Naive thymus-derived CD8-positive, alpha-beta T cell (primary cell): ENCODE measurements around the gene B4GALNT3. TPM values are rescaled to one million over a fixed set of nuclear protein-coding genes. Genes with fewer than 3 reads are reported as not detected.
A peak's percentile ranks its signal among the peaks of the same experiment; 100 is the strongest.

Experiments used
- ATAC-seq, 2 donors: fragments of 150-1000 bp; cut with Tn5 transposase in 1 of 2; sonication (Bioruptor Pico), chemical (Tn5 transposase) in 1 of 2; 1 replicate in 1 of 2; 2 replicates in 1 of 2; pipeline ENCODE4 v1.10.0; 2021; ENCODE audit warnings: mild to moderate bottlenecking in 2 of 2, moderate library complexity in 2 of 2
- POLR2A ChIA-PET: fragments of 350-600 bp; sonication (Branson Sonifier 250); formaldehyde crosslinking; loops from one replicate; lab custom pipeline; 2021; ENCODE audit warnings: antibody characterized with exemption; lab: Charles Lee
- DNase-seq, 10 donors: peaks; one replicate each; pipeline versions ENCODE4 v3.0.0 to v3.0.0-alpha.2; 2020 to 2022
- H3K27ac Mint-ChIP-seq, 10 donors: one replicate each; pipeline ENCODE4 v1.8.0; 2020 to 2022; ENCODE audit warnings: mild to moderate bottlenecking in 10 of 10, mixed read lengths in 10 of 10, moderate library complexity in 4 of 10, inconsistent platforms in 1 of 10
- H3K27me3 Mint-ChIP-seq, 5 donors: one replicate each; pipeline ENCODE4 v1.8.0; 2021 to 2022; ENCODE audit warnings: mixed read lengths in 5 of 5
- H3K36me3 Mint-ChIP-seq, 3 donors: one replicate each; pipeline ENCODE4 v1.8.0; 2020 to 2022; ENCODE audit warnings: mixed read lengths in 3 of 3, mild to moderate bottlenecking in 2 of 3, inconsistent platforms in 1 of 3
- H3K4me1 Mint-ChIP-seq, 4 donors: one replicate each; pipeline ENCODE4 v1.8.0; 2021 to 2022; ENCODE audit warnings: mixed read lengths in 4 of 4
- H3K4me3 Mint-ChIP-seq, 10 donors: one replicate each; pipeline ENCODE4 v1.8.0; 2020 to 2022; ENCODE audit warnings: mild to moderate bottlenecking in 10 of 10, mixed read lengths in 10 of 10, moderate library complexity in 6 of 10, inconsistent platforms in 1 of 10
- H3K9me3 Mint-ChIP-seq, 9 donors: one replicate each; pipeline ENCODE4 v1.8.0; 2020 to 2022; ENCODE audit warnings: mixed read lengths in 9 of 9, mild to moderate bottlenecking in 3 of 9, inconsistent platforms in 1 of 9, moderate library complexity in 1 of 9
- polyA plus RNA-seq, 3 donors: library from polyadenylated mRNA; unstranded; fragments of 300-500 nt; fragmentation: Illumina TruSeq; gene quantifications; one replicate each; pipeline ENCODE4 v1.2.3, GENCODE V29; 2021
- total RNA-seq, 8 experiments: library from RNA in 2 of 8; stranded (reverse) in 2 of 8; gene quantifications; one replicate each; pipeline ENCODE4 v1.2.3 and lab custom pipeline; 2021 to 2026

The B4GALNT3 gene
- total and polyA plus RNA-seq, 5 experiments from 2014 or later, result 0.14 to 1.8 (median 0.40) TPM

- POLR2A ChIA-PET, result interaction anchor here (0.7 kb wide), 1 partner anchor 473 kb away, joined by 6 read pairs; no protein-coding TSS in a partner anchor
- H3K4me1 Mint-ChIP-seq, result no peaks in the 10 kb centered on the region
- H3K27ac Mint-ChIP-seq, result no peak overlapping the region
Measured at GRCh38 chr12:522692-523378, 63.1 kb downstream of the B4GALNT3 start.

GRCh38 chr12:524167-524951, 64.6 kb downstream of the B4GALNT3 start:
- no peaks in the 10 kb centered on the region for H3K36me3 Mint-ChIP-seq
- ATAC-seq, result no peak
- POLR2A ChIA-PET, result interaction anchor here (0.6 kb wide), 1 partner anchor 108 kb away, joined by 4 read pairs; no protein-coding TSS in a partner anchor
- no peak overlapping the region for H3K4me3 Mint-ChIP-seq
- no peak overlapping the region for H3K27ac Mint-ChIP-seq
- peaks cover 1 to 30% (median 15%) of the 10 kb centered on the region in 5 donors for H3K27me3 Mint-ChIP-seq
- H3K9me3 Mint-ChIP-seq, result peaks cover 0 to 4% (median 0%) of the 10 kb centered on the region in 9 donors
- no peak for DNase-seq
- H3K4me1 Mint-ChIP-seq, result no peaks in the 10 kb centered on the region

More at GRCh38 chr12:522692-523378, 63.1 kb downstream of the B4GALNT3 start:
- Mint-ChIP-seq H3K4me3 (no peak overlapping the region), H3K36me3 (no peaks in the 10 kb centered on the region), H3K27me3 (peaks cover 1 to 34% (median 20%) of the 10 kb centered on the region in 5 donors), H3K9me3 (peaks cover 0 to 1% (median 0%) of the 10 kb centered on the region in 9 donors)
- DNase-seq (no peak), ATAC-seq (no peak)

- Mint-ChIP-seq H3K4me3 (no peak overlapping the region), H3K27me3 (peaks cover 1 to 16% (median 6%) of the 10 kb centered on the region in 5 donors), H3K27ac (no peak overlapping the region), H3K9me3 (peaks cover 0 to 10% (median 4%) of the 10 kb centered on the region in 9 donors), H3K36me3 (no peaks in the 10 kb centered on the region), H3K4me1 (no peaks in the 10 kb centered on the region)
- DNase-seq (no peak), ATAC-seq (no peak)
- POLR2A ChIA-PET, result no interaction called here
Measured at GRCh38 chr12:526089-526488, 66.3 kb downstream of the B4GALNT3 start.

- Mint-ChIP-seq H3K4me3 (peak overlapping the region in 1 of 10 donors; percentile 73), H3K36me3 (peaks cover 0 to 4% (median 3%) of the 10 kb centered on the region in 3 donors), H3K9me3 (peaks cover 0 to 13% (median 7%) of the 10 kb centered on the region in 9 donors), H3K4me1 (no peaks in the 10 kb centered on the region), H3K27ac (peak overlapping the region in 1 of 10 donors; percentile 46), H3K27me3 (peaks cover 1 to 8% (median 6%) of the 10 kb centered on the region in 5 donors)
- POLR2A ChIA-PET, result interaction anchor here (1.3 kb wide), 1 partner anchor 9 kb away, joined by 3 read pairs; no protein-coding TSS in a partner anchor
- DNase-seq (no peak), ATAC-seq (no peak)
Measured at GRCh38 chr12:527241-527640, 67.5 kb downstream of the B4GALNT3 start.

GRCh38 chr12:527729-528128, 68.0 kb downstream of the B4GALNT3 start:
- DNase-seq (no peak), ATAC-seq (no peak)
- POLR2A ChIA-PET, result interaction anchor here (1.3 kb wide), 1 partner anchor 9 kb away, joined by 3 read pairs; no protein-coding TSS in a partner anchor
- Mint-ChIP-seq H3K9me3 (peaks cover 0 to 18% (median 11%) of the 10 kb centered on the region in 9 donors), H3K4me1 (no peaks in the 10 kb centered on the region), H3K27ac (peak overlapping the region in 1 of 10 donors; percentile 46), H3K4me3 (peak overlapping the region in 1 of 10 donors; percentile 73), H3K36me3 (peaks cover 0 to 9% (median 8%) of the 10 kb centered on the region in 3 donors), H3K27me3 (peaks cover 0 to 8% (median 5%) of the 10 kb centered on the region in 5 donors)

GRCh38 chr12:530308-530707, 70.6 kb downstream of the B4GALNT3 start:
- Mint-ChIP-seq H3K27me3 (peaks cover 0 to 7% (median 6%) of the 10 kb centered on the region in 5 donors), H3K9me3 (peaks cover 0 to 21% (median 11%) of the 10 kb centered on the region in 9 donors), H3K4me3 (no peak overlapping the region), H3K4me1 (peaks cover 0 to 3% (median 0%) of the 10 kb centered on the region in 4 donors), H3K36me3 (peaks cover 0 to 10% (median 9%) of the 10 kb centered on the region in 3 donors), H3K27ac (no peak overlapping the region)
- POLR2A ChIA-PET, result no interaction called here
- no peak for ATAC-seq
- DNase-seq, result no peak

- DNase-seq (no peak), ATAC-seq (no peak)
- Mint-ChIP-seq H3K27ac (peak overlapping the region in 1 of 10 donors; percentile 11), H3K9me3 (peaks cover 0 to 21% (median 11%) of the 10 kb centered on the region in 9 donors), H3K4me3 (no peak overlapping the region), H3K4me1 (peaks cover 0 to 3% (median 0%) of the 10 kb centered on the region in 4 donors), H3K27me3 (peaks cover 0 to 11% (median 5%) of the 10 kb centered on the region in 5 donors), H3K36me3 (peaks cover 0 to 10% (median 9%) of the 10 kb centered on the region in 3 donors)
- POLR2A ChIA-PET, result no interaction called here
Measured at GRCh38 chr12:530821-531220, 71.1 kb downstream of the B4GALNT3 start.

- Mint-ChIP-seq H3K4me1 (peaks cover 0 to 3% (median 0%) of the 10 kb centered on the region in 4 donors), H3K9me3 (peaks cover 0 to 21% (median 11%) of the 10 kb centered on the region in 9 donors), H3K36me3 (peaks cover 0 to 10% (median 9%) of the 10 kb centered on the region in 3 donors), H3K27me3 (peaks cover 0 to 14% (median 6%) of the 10 kb centered on the region in 5 donors), H3K27ac (no peak overlapping the region), H3K4me3 (no peak overlapping the region)
- POLR2A ChIA-PET, result no interaction called here
- ATAC-seq (no peak), DNase-seq (no peak)
Measured at GRCh38 chr12:531951-532585, 72.3 kb downstream of the B4GALNT3 start.

GRCh38 chr12:532908-533565, 73.3 kb downstream of the B4GALNT3 start:
- DNase-seq (no peak), ATAC-seq (no peak)
- H3K27me3 Mint-ChIP-seq, result peaks cover 0 to 9% (median 2%) of the 10 kb centered on the region in 5 donors
- no peak overlapping the region for H3K4me3 Mint-ChIP-seq
- POLR2A ChIA-PET, result no interaction called here
- peak overlapping the region in 1 of 10 donors; percentile 37 for H3K27ac Mint-ChIP-seq
- peaks cover 0 to 3% (median 0%) of the 10 kb centered on the region in 4 donors for H3K4me1 Mint-ChIP-seq
- H3K9me3 Mint-ChIP-seq, result peaks cover 0 to 21% (median 11%) of the 10 kb centered on the region in 9 donors
- H3K36me3 Mint-ChIP-seq, result peaks cover 0 to 10% (median 9%) of the 10 kb centered on the region in 3 donors

- H3K27ac Mint-ChIP-seq, result no peak overlapping the region
- H3K4me1 Mint-ChIP-seq, result peaks cover 0 to 6% (median 3%) of the 10 kb centered on the region in 4 donors
- ATAC-seq, result no peak
- POLR2A ChIA-PET, result no interaction called here
- H3K4me3 Mint-ChIP-seq, result no peak overlapping the region
- peaks cover 0 to 9% (median 2%) of the 10 kb centered on the region in 5 donors for H3K27me3 Mint-ChIP-seq
- H3K9me3 Mint-ChIP-seq, result peaks cover 0 to 21% (median 11%) of the 10 kb centered on the region in 9 donors
- no peak for DNase-seq
- H3K36me3 Mint-ChIP-seq, result peaks cover 0 to 10% (median 9%) of the 10 kb centered on the region in 3 donors
Measured at GRCh38 chr12:533718-534117, 74.0 kb downstream of the B4GALNT3 start.

GRCh38 chr12:534216-534615, 74.5 kb downstream of the B4GALNT3 start:
- no peak overlapping the region for H3K27ac Mint-ChIP-seq
- ATAC-seq, result no peak
- POLR2A ChIA-PET, result no interaction called here

More at GRCh38 chr12:534216-534615, 74.5 kb downstream of the B4GALNT3 start:
- H3K4me3 Mint-ChIP-seq, result no peak overlapping the region
- peaks cover 0 to 21% (median 11%) of the 10 kb centered on the region in 9 donors for H3K9me3 Mint-ChIP-seq
- peaks cover 0 to 9% (median 2%) of the 10 kb centered on the region in 5 donors for H3K27me3 Mint-ChIP-seq
- peaks cover 0 to 10% (median 9%) of the 10 kb centered on the region in 3 donors for H3K36me3 Mint-ChIP-seq
- DNase-seq, result no peak
- H3K4me1 Mint-ChIP-seq, result peaks cover 3 to 11% (median 8%) of the 10 kb centered on the region in 4 donors
